Stimulated activated CD4-positive, alpha-beta T cell treated with anti-CD3 and anti-CD28 coated beads, Interleukin-2, amount 100 ng/mL, for 24 hours (primary cell): Measurements from ENCODE around the gene CACNA1D.

Experiments
- DNase-seq, 2 donors: peaks; one replicate each; pipeline ENCODE4 v3.0.0-alpha.2; 2020

CACNA1D gene

GRCh38 chr3:53665608-53666425 is 171.4 kb downstream of the CACNA1D start:
- no peak for DNase-seq

GRCh38 chr3:53668872-53669271 is 174.5 kb downstream of the CACNA1D start:
- no peak for DNase-seq

GRCh38 chr3:53670721-53671120 is 176.3 kb downstream of the CACNA1D start:
- no peak for DNase-seq

GRCh38 chr3:53671192-53671960 is 177.0 kb downstream of the CACNA1D start:
- DNase-seq = no peak

- no peak for DNase-seq
Observed at GRCh38 chr3:53671961-53672299, 177.5 kb downstream of the CACNA1D start.

GRCh38 chr3:53672981-53673380 is 178.6 kb downstream of the CACNA1D start:
- no peak for DNase-seq

- no peak for DNase-seq
Observed at GRCh38 chr3:53673722-53674350, 179.4 kb downstream of the CACNA1D start.

- DNase-seq = no peak
Observed at GRCh38 chr3:53674582-53674981, 180.2 kb downstream of the CACNA1D start.

GRCh38 chr3:53675022-53675697 is 180.7 kb downstream of the CACNA1D start:
- no peak for DNase-seq

GRCh38 chr3:53675942-53676341 is 181.5 kb downstream of the CACNA1D start:
- no peak for DNase-seq

GRCh38 chr3:53677413-53677812 is 183.0 kb downstream of the CACNA1D start:
- no peak for DNase-seq

GRCh38 chr3:53680028-53680427 is 185.6 kb downstream of the CACNA1D start:
- no peak for DNase-seq

- no peak for DNase-seq
Observed at GRCh38 chr3:53682807-53683206, 188.4 kb downstream of the CACNA1D start.

GRCh38 chr3:53688066-53688465 is 193.7 kb downstream of the CACNA1D start:
- DNase-seq = no peak

- no peak for DNase-seq
Observed at GRCh38 chr3:53688989-53689388, 194.6 kb downstream of the CACNA1D start.

GRCh38 chr3:53689681-53690080 is 195.3 kb downstream of the CACNA1D start:
- no peak for DNase-seq

- DNase-seq = no peak
Observed at GRCh38 chr3:53690521-53690920, 196.1 kb downstream of the CACNA1D start.

GRCh38 chr3:53691349-53691748 is 196.9 kb downstream of the CACNA1D start:
- DNase-seq = no peak

GRCh38 chr3:53691885-53692284 is 197.5 kb downstream of the CACNA1D start:
- no peak for DNase-seq

- no peak for DNase-seq
Observed at GRCh38 chr3:53693451-53693850, 199.0 kb downstream of the CACNA1D start.

- no peak for DNase-seq
Observed at GRCh38 chr3:53694046-53694445, 199.6 kb downstream of the CACNA1D start.

GRCh38 chr3:53694666-53695323 is 200.4 kb downstream of the CACNA1D start:
- DNase-seq = no peak

GRCh38 chr3:53695324-53695690 is 200.9 kb downstream of the CACNA1D start:
- DNase-seq = no peak
